K562 (cell line): ENCODE results near the gene TMEM202. TPM values are rescaled to one million over a fixed set of nuclear protein-coding genes. Genes with fewer than 3 reads are reported as not detected.
"Not testable (repeated sequence)": the region's sequence is repeated elsewhere in the genome, so short reads cannot be mapped to it uniquely, and the experiment has no call there.

Experiments
- ATAC-seq: fragments of 200-7000 bp; cut with Tn5 transposase; 3 replicates; pipeline ENCODE4 v1.9.1; 2020; ENCODE audit warnings: moderate library complexity
- BruUV-seq: library from RNA; stranded (reverse); fragments of 400-500 nt; replicated peaks from 2 replicates; lab custom pipeline; 2021; lab: Mats Ljungman, UMichigan
- CTCF ChIA-PET: fragments of 300-600 bp; formaldehyde crosslinking; extraction: SDS; loops from one replicate; lab custom pipeline; 2021; ENCODE audit warnings: low intra/inter-chr PET ratio; lab: Yijun Ruan, JAX
- POLR2A ChIA-PET: fragments of 300-600, 350-650 bp; sonication (Branson Sonifier 250); formaldehyde crosslinking; extraction: SDS; loops from one replicate; lab custom pipeline; 2021; ENCODE audit warnings: antibody characterized with exemption, inconsistent platforms; lab: Yijun Ruan, JAX
- DNase-seq, 4 experiments: peaks; one replicate each; pipeline versions ENCODE4 v3.0.0 to v3.0.0-alpha.2; 2011 to 2018; ENCODE audit warnings: low spot score in 3 of 4, mixed read lengths in 3 of 4; ENCODE audit errors: extremely low read depth in 1 of 4
- FAIRE-seq: peaks from 2 replicates; lab custom pipeline; 2011; peaks lifted over from hg19 to GRCh38; lab: Jason Lieb, UNC
- H2AFZ ChIP-seq: 2 replicates; pipeline ENCODE4 v1.6.0; 2011; ENCODE audit warnings: low read depth, low read length, control low read depth, inconsistent platforms
- H3K27ac ChIP-seq: fragments of 200-600 bp; 3 replicates; pipeline ENCODE4 v1.8.0; 2011; ENCODE audit warnings: low read depth, mild to moderate bottlenecking, control low read depth, inconsistent platforms, low read length, moderate library complexity, mixed read lengths; ENCODE audit errors: extremely low read depth
- H3K27me3 ChIP-seq, 2 experiments: fragments of 300-600 bp in 1 of 2; 2 replicates in 1 of 2; 3 replicates in 1 of 2; pipeline versions ENCODE4 v1.6.0 to v1.8.0; 2011; ENCODE audit warnings: inconsistent platforms in 2 of 2, low read length in 2 of 2, mild to moderate bottlenecking in 1 of 2, mixed read lengths in 1 of 2, moderate library complexity in 1 of 2; ENCODE audit not compliant: control insufficient read depth in 2 of 2, insufficient read depth in 2 of 2
- H3K36me3 ChIP-seq: fragments of 300-600 bp; 3 replicates; pipeline ENCODE4 v1.8.0; 2011; ENCODE audit warnings: mild to moderate bottlenecking, low read length, inconsistent platforms; ENCODE audit not compliant: control insufficient read depth, insufficient read depth
- H3K4me1 ChIP-seq, 2 experiments: fragments of 200-600 bp in 1 of 2; replicated peaks in 1 of 2; 2 replicates in 1 of 2; 3 replicates in 1 of 2; pipeline versions ENCODE4 v1.5.1 to v1.8.0; 2011; ENCODE audit warnings: inconsistent platforms in 2 of 2, low read length in 2 of 2, mild to moderate bottlenecking in 1 of 2, mixed read lengths in 1 of 2, moderate library complexity in 1 of 2; ENCODE audit not compliant: control insufficient read depth in 2 of 2, insufficient read depth in 2 of 2
- H3K4me2 ChIP-seq: 2 replicates; pipeline ENCODE4 v1.6.1; 2011; ENCODE audit warnings: low read length, control low read depth, inconsistent platforms, mixed read lengths; ENCODE audit not compliant: insufficient read depth
- H3K4me3 ChIP-seq: fragments of 200-600 bp; sonication (generic), shearing (Covaris generic); 2 replicates; pipeline ENCODE4 v1.5.1; 2016; ENCODE audit warnings: control low read depth, inconsistent platforms
- H3K79me2 ChIP-seq: fragments of 200-600 bp; 3 replicates; pipeline ENCODE4 v1.8.0; 2011; ENCODE audit warnings: low read length, inconsistent platforms; ENCODE audit not compliant: control insufficient read depth, insufficient read depth
- H3K9ac ChIP-seq, 2 experiments: 2 replicates each; pipeline versions ENCODE4 v1.6.0 to v1.6.1; 2011; ENCODE audit warnings: low read depth in 2 of 2, low read length in 2 of 2, control low read depth in 1 of 2, inconsistent platforms in 1 of 2, mild to moderate bottlenecking in 1 of 2, mixed read lengths in 1 of 2; ENCODE audit not compliant: insufficient read depth in 1 of 2
- H3K9me1 ChIP-seq: one replicate; pipeline ENCODE4 v1.6.0; 2011; ENCODE audit warnings: inconsistent platforms, mild to moderate bottlenecking, low read length, moderate library complexity; ENCODE audit not compliant: control insufficient read depth, insufficient read depth
- H3K9me3 ChIP-seq: replicated peaks from 2 replicates; pipeline ENCODE4 v1.5.1; 2011; ENCODE audit warnings: low read depth, low read length, inconsistent platforms; ENCODE audit not compliant: control insufficient read depth, insufficient read depth
- H4K20me1 ChIP-seq: replicated peaks from 2 replicates; pipeline ENCODE4 v1.6.1; 2011; ENCODE audit warnings: low read length, inconsistent platforms, mixed read lengths; ENCODE audit not compliant: control insufficient read depth, insufficient read depth
- ZBTB1 ChIP-seq: sonication (generic); formaldehyde crosslinking; IDR thresholded peaks from 2 replicates; pipeline ENCODE4 v1.8.1; 2023; ENCODE audit warnings: missing genetic modification reagents, low read depth, mild to moderate bottlenecking, borderline replicate concordance
- WGBS: fragments of 100-300 bp; shearing (Covaris generic); methylation state at CpG from one replicate; pipeline ENCODE4 v1.1.6; 2016; ENCODE audit warnings: low coverage, mixed read lengths; ENCODE audit not compliant: insufficient coverage; ENCODE audit errors: missing lambda C conversion rate; 5-methylcytosine and 5-hydroxymethylcytosine counted together
- in situ Hi-C: fragments of 300-500 bp; cut with MboI; formaldehyde crosslinking; loops from 4 replicates; pipeline ENCODE4 v1.15.0; 2018; ENCODE audit warnings: inconsistent platforms, mixed read lengths
- intact Hi-C: fragments of 100-400 bp; cut with micrococcal nuclease; formaldehyde crosslinking; loops from 2 replicates; pipeline ENCODE4 v1.14.2; 2022
- polyA plus RNA-seq, 8 experiments: library from polyadenylated mRNA; depleted of rRNA in 4 of 8; stranded (reverse) in 5 of 8; unstranded in 3 of 8; fragments of >200 nt; fragmentation: Nextera tagmentation in 2 of 8; fragmentation: Illumina TruSeq in 1 of 8; extraction: Ambion mirVana in 2 of 8; extraction: Trizol in 1 of 8; gene quantifications; 2 replicates each; pipeline versions ENCODE4 v1.2.1 to v1.2.3, GENCODE V29; 2011 to 2014; ENCODE audit warnings: inconsistent platforms in 1 of 8, missing spikeins in 1 of 8
- total RNA-seq, 7 experiments: library from RNA; depleted of rRNA in 6 of 7; stranded (reverse); fragments of >200 nt in 6 of 7; fragmentation: Illumina TruSeq in 2 of 7; extraction: Trizol in 2 of 7; gene quantifications; 2 replicates each; pipeline versions ENCODE4 v1.2.1 to v1.2.3, GENCODE V29; 2011 to 2021; ENCODE audit warnings: low replicate concordance in 1 of 7
- TF ChIP-seq, protein P1 (sequence below): fragments of 450-650 bp; IDR thresholded peaks from 2 replicates; pipeline ENCODE4 v1.6.1; 2016; ENCODE audit warnings: low read depth, mild to moderate bottlenecking, moderate library complexity
- TF ChIP-seq, protein P2 (sequence below): sonication (generic); formaldehyde crosslinking; IDR thresholded peaks from 2 replicates; pipeline ENCODE4 v1.8.0; 2022; ENCODE audit warnings: missing genetic modification reagents, mild to moderate bottlenecking, borderline replicate concordance

Gene TMEM202
- total and polyA plus RNA-seq, 9 of the 15 experiments (the other 6 are each of a cell fraction or from before 2014, with no cell fraction given): not detected

DNA sequence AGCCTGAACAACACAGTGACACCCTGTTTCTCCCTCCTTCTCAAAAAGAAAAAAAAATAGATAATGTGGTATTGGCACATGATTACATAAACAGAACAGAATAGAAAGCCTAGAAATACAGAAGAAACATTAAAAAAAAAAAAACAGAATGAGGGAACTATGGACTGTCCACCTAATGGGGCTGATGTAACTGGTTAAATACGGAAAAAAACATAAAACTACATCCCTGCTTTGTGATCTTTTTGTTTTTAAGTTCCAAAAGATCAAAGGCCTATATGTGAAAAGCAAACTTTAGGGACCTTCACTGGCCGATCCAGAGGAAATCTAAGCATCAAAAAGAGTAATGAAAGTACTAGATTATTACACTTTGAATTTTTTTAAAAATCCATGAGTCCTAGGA lies 17.2 kb downstream of the TMEM202 start:
- 0% methylated on average over 2 of the region's 2 CpGs for WGBS
- in situ Hi-C loops: no loop called here
- no peak overlapping the region for H3K27ac ChIP-seq

DNA sequence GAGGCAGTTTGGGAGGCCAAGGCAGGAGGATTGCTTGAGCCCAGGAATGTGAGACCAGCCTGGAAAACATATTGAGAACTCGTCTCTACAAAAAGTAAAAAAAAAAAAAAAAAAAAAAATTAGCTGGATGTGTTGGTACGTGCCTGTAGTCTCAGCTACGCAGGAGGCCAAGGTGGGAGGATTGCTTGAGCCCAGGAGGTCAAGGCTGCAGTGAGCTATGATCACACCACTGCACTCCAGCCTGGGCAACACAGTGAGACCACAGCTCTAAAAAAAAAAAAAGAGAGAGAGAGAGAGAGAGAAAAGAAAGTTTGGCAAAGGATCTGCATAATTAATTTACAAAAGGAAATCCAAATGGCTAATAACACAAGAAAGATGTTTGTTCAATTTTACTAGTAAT lies 21.7 kb downstream of the TMEM202 start:
- ATAC-seq, H3K36me3 ChIP-seq, H3K4me1 ChIP-seq, BruUV-seq, in situ Hi-C loops, H3K79me2 ChIP-seq, H4K20me1 ChIP-seq, H3K4me3 ChIP-seq, H3K9ac ChIP-seq, H3K27me3 ChIP-seq, H2AFZ ChIP-seq, H3K9me1 ChIP-seq, H3K4me2 ChIP-seq, DNase-seq, H3K27ac ChIP-seq, intact Hi-C loops, H3K9me3 ChIP-seq, FAIRE-seq, POLR2A ChIA-PET: not testable (repeated sequence)
- WGBS: no CpG with 5 or more reads among the region's 3 CpGs
- CTCF ChIA-PET: interaction anchor here (0.6 kb wide), 1 partner anchor 17 kb away, joined by 3 read pairs; no protein-coding TSS in a partner anchor

More for the DNA sequence above, 17.2 kb downstream of the TMEM202 start:
- POLR2A ChIA-PET: no interaction called here
- Histone ChIP-seq H3K4me1 (no peaks in the 10 kb centered on the region), H4K20me1 (no peaks in the 10 kb centered on the region), H3K9me1 (no peaks in the 10 kb centered on the region), H3K36me3 (no peaks in the 10 kb centered on the region), H2AFZ (no peak overlapping the region), H3K9ac (no peak overlapping the region), H3K79me2 (no peaks in the 10 kb centered on the region), H3K4me3 (no peak overlapping the region), H3K4me2 (no peak overlapping the region), H3K9me3 (no peaks in the 10 kb centered on the region), H3K27me3 (peaks cover 0 to 4% of the 10 kb centered on the region in 2 experiments; a peak in 1 of 5 replicates)
- CTCF ChIA-PET: no interaction called here
- ATAC-seq: no peak
- BruUV-seq: no TSS peak
- TF ChIP-seq, protein P1, sequence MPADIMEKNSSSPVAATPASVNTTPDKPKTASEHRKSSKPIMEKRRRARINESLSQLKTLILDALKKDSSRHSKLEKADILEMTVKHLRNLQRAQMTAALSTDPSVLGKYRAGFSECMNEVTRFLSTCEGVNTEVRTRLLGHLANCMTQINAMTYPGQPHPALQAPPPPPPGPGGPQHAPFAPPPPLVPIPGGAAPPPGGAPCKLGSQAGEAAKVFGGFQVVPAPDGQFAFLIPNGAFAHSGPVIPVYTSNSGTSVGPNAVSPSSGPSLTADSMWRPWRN: no peak
- no peak for TF ChIP-seq ZBTB1
- TF ChIP-seq, protein P2, sequence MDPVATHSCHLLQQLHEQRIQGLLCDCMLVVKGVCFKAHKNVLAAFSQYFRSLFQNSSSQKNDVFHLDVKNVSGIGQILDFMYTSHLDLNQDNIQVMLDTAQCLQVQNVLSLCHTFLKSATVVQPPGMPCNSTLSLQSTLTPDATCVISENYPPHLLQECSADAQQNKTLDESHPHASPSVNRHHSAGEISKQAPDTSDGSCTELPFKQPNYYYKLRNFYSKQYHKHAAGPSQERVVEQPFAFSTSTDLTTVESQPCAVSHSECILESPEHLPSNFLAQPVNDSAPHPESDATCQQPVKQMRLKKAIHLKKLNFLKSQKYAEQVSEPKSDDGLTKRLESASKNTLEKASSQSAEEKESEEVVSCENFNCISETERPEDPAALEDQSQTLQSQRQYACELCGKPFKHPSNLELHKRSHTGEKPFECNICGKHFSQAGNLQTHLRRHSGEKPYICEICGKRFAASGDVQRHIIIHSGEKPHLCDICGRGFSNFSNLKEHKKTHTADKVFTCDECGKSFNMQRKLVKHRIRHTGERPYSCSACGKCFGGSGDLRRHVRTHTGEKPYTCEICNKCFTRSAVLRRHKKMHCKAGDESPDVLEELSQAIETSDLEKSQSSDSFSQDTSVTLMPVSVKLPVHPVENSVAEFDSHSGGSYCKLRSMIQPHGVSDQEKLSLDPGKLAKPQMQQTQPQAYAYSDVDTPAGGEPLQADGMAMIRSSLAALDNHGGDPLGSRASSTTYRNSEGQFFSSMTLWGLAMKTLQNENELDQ (CRISPR knock-in tag): no peak
- no peak for FAIRE-seq
- intact Hi-C loops: no loop called here
- DNase-seq: no peak
